Activated CD8-positive, alpha-beta memory T cell treated with anti-CD3 and anti-CD28 coated beads for 1 hour (primary cell): Measurements from ENCODE around the gene AGAP1.

Experiments
- DNase-seq, 2 donors: peaks; one replicate each; pipeline ENCODE4 v3.0.0-alpha.2; 2020; ENCODE audit warnings: low read depth in 1 of 2; ENCODE audit errors: extremely low read depth in 1 of 2

AGAP1 gene

GRCh38 chr2:235566415-235566814 is 72.6 kb downstream of the AGAP1 start:
- DNase-seq = no peak

GRCh38 chr2:235566931-235567495 is 73.2 kb downstream of the AGAP1 start:
- no peak for DNase-seq

- DNase-seq = no peak
These were observed 74.0 kb downstream of the AGAP1 start for GRCh38 chr2:235567842-235568241.

- no peak for DNase-seq
These were observed 74.6 kb downstream of the AGAP1 start for GRCh38 chr2:235568431-235568830.

GRCh38 chr2:235569837-235570236 is 76.0 kb downstream of the AGAP1 start:
- no peak for DNase-seq

GRCh38 chr2:235570256-235570655 is 76.4 kb downstream of the AGAP1 start:
- no peak for DNase-seq

DNA sequence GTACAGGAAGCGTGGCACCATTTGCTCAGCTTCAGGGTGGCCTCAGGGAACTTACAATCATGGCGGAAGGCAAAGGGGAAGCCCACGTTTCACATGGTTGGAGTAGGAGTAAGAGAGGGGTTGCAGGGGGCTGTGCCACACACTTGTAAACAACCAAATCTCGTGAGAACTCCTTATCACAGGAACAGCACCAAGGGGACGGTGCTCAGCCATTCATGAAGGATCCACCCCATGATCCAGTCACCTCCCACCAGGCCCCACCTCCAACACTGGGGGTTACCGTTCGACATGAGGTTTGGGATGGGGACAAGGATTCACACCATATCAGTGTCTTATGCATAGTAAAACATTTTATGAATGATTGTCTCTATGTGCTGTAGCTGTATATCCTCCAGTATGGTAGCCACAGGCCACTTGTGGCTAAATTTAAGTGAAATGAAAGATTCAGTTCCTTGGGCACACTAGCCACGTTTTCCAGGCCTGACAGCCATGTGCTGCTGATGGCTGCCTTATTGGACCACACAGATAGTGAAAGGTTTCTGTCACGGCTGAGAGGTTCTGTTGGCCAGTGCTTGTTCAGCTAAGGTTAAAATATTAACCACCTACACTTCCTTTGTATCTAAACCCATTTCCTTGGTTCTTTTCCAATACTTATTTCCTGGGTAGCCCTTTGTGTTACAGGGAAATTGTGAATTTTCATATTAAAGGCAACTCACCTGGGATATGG is 77.3 kb downstream of the AGAP1 start:
- DNase-seq = no peak

DNA sequence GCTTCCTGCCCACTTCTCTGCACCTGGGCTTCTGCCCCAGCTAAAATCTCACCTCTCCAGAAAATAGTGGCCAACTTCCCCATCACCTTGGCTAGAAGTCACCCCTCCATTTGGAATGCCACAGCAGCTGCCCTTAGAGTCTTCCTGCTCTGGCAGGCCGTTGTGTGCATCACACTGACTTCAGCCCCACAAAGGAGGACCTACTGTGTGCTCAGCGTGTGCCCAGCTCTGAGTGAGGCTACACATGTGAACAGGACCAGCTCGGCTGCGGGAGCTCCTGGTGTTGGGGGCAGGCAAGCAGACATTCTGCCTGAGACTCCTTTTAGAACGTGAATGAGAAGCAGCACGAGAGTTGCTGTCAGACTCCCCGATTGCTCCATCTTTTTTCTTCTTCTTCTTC is 78.7 kb downstream of the AGAP1 start:
- no peak for DNase-seq

DNA sequence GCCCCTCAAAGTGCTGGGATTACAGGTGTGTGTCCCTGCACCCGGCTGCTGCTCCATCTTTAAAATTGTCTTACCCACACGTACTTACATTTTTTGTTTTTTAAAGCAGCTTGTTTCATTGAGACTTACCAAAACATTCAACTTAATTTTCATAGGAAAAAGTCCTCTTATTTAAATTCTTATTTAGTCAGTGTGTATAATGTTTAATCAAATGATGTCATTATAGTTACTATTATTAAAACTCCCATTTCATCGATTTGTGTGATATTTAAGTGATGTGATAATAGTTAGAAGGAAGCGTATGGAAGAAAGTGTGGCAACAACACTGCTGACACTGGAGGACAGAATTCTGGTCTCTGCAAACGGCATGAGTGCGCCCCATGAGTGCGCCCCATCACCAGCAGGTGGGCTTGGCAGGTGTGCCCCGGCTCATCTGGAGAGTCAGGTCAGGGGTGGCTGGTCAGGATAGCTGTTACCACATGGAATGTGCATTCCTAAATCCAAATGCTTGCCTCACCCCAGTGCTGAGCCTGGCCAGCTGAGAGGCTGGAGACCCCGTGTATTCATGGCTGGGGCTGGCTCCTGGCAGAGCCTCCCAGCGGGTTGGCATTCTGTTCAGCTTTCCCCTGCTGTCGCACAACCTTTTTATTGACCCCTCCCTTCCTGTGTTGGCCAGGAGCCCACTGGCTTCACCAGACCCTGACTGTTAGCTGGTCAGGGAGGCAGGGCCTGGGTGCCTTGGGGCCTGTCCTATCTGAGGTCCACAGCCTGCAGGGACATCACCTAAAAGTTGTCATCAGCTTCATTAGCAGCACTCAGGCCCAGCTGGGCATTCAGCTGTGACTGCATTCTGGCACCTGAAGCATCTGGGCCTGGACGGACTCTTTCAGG is 79.7 kb downstream of the AGAP1 start:
- no peak for DNase-seq

DNA sequence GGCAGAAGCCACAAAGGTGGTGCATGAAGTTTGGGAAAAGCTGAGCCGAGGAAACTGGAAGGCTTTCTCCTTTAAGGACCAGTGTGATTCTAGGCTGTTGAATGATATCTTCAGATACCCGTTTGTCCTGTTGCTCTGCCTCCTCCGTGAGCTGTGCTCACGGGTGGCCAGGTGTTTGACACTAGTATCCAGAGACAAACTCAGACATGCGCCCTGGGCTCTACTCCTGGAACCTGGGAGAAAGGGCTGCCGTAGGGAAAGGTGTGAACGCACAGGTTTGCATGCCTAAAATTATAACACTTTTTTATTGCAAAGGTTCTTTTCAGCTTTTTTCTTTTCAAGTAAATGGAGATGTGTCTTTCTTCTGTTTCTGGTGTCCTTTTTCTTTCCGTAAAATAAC is 81.6 kb downstream of the AGAP1 start:
- no peak for DNase-seq

GRCh38 chr2:235575904-235576303 is 82.1 kb downstream of the AGAP1 start:
- no peak for DNase-seq

GRCh38 chr2:235576337-235576910 is 82.6 kb downstream of the AGAP1 start:
- DNase-seq = no peak

DNA sequence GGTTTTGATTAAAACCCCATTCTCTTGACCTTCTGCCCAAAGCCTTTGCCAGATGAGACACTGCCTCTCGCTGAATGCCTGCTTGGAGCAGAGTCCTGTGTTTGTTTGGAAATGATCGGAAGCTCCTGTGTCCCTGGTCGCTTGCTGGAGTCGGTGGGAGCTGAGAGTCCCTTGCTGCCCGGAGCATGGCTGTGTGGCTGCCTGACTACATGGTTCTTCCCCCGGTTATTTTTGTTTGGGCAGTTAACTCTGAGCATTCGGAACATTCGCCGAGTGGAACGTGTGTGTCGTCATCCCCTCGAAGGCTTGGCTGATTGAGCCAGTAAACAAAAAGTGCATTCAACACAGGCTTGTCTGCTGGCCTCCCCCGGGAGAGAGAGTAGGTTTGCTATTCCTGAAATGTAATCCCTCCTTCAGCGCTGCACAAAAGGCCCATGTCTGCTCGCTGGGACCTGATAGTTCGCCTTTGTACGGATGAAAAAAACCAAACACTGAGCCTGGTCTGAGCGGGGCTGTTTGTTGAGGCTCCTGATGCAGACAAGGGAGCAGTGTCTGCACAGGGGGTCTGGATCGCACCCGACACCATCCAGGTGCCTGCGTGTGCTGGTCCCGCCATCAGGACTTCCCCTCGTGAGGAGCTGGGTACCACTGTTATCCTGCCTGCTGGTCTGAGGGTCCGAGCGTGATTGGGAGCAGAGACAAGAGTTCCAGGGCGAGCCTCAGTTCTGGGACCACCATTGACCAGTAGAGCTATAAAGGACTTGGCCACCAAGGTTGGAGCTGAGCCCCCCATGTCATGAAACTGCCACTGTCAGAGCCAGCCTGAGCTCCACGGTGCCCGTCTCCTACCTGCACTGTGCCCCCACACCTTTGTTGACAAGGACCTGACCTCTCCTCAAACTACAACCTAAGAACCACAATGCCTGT is 83.8 kb downstream of the AGAP1 start:
- no peak for DNase-seq

- no peak for DNase-seq
These were observed 85.3 kb downstream of the AGAP1 start for GRCh38 chr2:235579128-235579527.

GRCh38 chr2:235580426-235581157 is 86.7 kb downstream of the AGAP1 start:
- no peak for DNase-seq

GRCh38 chr2:235582081-235582686 is 88.3 kb downstream of the AGAP1 start:
- DNase-seq = no peak

GRCh38 chr2:235582729-235583128 is 88.9 kb downstream of the AGAP1 start:
- no peak for DNase-seq

DNA sequence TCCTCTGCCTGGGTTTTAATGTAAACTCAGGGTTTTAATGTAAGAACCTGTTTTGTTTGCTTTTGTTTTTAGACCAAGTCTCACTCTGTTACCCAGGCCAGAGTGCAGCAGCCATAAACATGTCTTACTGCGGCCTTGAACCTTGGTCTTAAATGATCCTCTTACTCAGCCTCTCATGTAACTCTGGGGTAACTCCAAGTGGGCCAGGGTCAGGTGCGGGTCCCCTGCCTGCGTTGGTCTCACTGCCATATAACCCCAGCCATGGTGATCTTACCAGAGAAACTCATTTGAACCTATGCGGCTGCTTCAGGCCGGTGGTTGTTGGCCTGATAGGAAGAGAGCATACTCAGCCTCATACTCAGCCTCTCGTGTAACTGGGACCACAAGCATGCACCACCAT is 89.3 kb downstream of the AGAP1 start:
- no peak for DNase-seq

- no peak for DNase-seq
These were observed 90.2 kb downstream of the AGAP1 start for GRCh38 chr2:235583925-235584637.
